ENCODE results near the gene PXDN.

PXDN gene, protein sequence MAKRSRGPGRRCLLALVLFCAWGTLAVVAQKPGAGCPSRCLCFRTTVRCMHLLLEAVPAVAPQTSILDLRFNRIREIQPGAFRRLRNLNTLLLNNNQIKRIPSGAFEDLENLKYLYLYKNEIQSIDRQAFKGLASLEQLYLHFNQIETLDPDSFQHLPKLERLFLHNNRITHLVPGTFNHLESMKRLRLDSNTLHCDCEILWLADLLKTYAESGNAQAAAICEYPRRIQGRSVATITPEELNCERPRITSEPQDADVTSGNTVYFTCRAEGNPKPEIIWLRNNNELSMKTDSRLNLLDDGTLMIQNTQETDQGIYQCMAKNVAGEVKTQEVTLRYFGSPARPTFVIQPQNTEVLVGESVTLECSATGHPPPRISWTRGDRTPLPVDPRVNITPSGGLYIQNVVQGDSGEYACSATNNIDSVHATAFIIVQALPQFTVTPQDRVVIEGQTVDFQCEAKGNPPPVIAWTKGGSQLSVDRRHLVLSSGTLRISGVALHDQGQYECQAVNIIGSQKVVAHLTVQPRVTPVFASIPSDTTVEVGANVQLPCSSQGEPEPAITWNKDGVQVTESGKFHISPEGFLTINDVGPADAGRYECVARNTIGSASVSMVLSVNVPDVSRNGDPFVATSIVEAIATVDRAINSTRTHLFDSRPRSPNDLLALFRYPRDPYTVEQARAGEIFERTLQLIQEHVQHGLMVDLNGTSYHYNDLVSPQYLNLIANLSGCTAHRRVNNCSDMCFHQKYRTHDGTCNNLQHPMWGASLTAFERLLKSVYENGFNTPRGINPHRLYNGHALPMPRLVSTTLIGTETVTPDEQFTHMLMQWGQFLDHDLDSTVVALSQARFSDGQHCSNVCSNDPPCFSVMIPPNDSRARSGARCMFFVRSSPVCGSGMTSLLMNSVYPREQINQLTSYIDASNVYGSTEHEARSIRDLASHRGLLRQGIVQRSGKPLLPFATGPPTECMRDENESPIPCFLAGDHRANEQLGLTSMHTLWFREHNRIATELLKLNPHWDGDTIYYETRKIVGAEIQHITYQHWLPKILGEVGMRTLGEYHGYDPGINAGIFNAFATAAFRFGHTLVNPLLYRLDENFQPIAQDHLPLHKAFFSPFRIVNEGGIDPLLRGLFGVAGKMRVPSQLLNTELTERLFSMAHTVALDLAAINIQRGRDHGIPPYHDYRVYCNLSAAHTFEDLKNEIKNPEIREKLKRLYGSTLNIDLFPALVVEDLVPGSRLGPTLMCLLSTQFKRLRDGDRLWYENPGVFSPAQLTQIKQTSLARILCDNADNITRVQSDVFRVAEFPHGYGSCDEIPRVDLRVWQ (N-terminal part only)

DNA sequence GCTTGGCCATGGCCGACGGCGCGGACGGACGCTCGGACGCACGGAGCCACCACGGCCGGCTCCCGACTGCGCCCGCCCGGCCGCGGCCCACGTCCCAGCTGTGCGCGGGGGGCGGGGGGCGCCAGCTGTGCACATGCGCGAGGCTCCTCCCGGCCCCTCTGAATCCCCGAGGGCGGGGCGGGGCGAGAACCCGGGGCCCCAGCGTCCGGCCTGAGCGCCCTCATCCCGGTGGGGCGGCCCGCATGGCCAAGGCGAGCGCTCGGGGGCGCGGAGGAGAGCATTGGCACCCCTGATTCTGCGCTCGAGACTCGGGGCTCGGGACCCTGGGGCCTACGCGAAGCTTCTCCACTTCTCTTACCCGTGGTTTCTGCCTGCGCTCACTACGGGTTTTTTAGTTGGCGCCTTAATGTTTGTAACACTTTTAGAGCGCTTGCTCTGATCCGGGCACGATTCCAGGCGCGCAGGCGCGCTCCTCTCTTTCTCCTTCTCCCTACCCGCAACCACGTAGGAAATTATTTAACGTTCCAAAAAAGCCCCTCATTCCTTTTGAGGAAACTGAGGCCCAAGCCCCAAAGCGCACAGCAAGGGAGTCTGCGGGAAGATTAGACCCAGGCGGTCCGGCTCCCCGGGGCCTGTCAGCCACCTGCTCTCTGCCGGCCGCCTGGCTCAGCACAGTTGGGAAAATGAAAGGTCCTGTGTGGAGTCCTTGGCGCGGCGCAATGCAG lies at the start of gene PXDN:
Gene PXDN, minus strand, starts transcription at position 70 of the 725 bp plus-strand sequence. Its CDS starts 60 bp downstream, at position 10.
- DNase-seq (ENCODE audit: low read depth), result no peak
- peak within 1 kb of the TSS; percentile 68 for H3K4me3 ChIP-seq (ENCODE audit: low read length)
- TF ChIP-seq, protein P1, sequence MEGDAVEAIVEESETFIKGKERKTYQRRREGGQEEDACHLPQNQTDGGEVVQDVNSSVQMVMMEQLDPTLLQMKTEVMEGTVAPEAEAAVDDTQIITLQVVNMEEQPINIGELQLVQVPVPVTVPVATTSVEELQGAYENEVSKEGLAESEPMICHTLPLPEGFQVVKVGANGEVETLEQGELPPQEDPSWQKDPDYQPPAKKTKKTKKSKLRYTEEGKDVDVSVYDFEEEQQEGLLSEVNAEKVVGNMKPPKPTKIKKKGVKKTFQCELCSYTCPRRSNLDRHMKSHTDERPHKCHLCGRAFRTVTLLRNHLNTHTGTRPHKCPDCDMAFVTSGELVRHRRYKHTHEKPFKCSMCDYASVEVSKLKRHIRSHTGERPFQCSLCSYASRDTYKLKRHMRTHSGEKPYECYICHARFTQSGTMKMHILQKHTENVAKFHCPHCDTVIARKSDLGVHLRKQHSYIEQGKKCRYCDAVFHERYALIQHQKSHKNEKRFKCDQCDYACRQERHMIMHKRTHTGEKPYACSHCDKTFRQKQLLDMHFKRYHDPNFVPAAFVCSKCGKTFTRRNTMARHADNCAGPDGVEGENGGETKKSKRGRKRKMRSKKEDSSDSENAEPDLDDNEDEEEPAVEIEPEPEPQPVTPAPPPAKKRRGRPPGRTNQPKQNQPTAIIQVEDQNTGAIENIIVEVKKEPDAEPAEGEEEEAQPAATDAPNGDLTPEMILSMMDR (conservative IDR thresholded peaks at IDR 0.05; ENCODE audit: low read depth, low read length), result no peak

DNA sequence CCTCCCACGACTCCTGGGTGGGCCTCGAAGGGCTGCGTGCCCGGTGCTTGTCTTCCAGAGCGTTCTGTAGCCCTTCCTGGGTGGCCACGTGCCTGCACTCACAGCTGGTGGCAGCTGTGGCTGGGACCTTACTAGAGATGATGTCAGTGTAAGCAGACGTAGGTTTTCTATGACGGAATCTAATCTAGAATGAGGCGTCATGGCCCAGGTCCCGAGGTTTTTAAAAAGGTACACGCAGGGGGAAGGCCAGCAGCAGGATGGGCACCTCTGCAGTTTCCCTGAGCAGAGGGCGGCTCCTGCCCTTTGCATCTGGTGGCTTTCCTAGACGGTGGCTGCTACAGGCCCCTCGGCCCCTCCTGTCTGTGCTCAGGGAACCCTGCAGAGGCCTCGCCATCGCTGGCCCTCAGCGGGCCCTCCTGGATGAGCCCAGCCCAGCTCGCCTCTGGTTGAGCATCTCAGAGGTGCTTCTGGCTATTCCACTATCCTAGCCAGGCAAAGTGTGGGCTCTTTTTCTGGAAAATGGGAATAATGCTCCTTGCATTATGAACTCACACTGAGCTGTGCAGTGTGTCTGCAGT lies 49.6 kb upstream of the PXDN start:
- H3K4me3 ChIP-seq (ENCODE audit: low read length), result no peak overlapping the region
- DNase-seq (ENCODE audit: low read depth), result no peak
- TF ChIP-seq, protein P1 (conservative IDR thresholded peaks at IDR 0.05; ENCODE audit: low read depth, low read length), result no peak

DNA sequence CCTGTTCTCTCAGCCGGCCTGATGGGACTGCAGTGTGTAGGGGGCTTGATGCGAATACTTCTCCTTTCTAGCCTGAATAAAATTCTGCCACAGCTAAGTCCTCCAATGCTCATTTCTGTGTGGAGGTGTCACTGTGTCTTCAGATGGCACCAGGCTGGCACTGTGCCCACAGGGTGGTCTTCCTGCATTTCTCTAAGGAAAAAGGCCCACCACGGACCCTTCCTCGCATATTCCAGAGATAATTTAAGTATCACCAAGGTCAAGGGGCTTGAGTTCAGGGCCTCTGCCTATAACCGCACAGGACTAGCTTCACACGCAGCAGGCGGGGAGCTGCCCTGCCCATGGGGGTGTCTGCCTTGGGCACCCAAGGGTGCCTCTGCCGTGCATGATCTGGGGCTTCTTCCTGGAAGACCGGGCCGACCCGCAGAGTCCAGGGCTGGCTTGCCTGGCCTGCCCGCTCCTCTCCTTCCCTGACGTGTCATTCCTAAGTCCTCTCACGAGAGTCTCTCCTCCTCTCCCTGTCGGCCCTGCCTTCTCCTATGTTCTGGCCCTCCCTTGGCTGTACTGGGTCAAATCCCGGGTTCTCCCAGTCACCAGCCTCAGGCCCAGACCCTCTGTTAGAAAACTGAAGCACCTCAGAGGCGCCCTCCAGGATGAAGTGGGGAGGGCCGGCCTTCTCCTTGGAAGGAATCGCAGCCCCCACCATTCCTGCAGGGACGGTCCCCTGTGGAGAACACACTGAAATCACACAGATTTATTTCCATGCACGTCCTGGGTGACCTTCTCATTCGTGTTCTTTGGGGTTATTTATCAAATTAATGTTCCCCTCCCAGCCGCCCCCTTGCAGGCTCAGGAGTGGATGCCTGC lies 48.9 kb upstream of the PXDN start:
- no peak for DNase-seq (ENCODE audit: low read depth)
- no peak overlapping the region for H3K4me3 ChIP-seq (ENCODE audit: low read length)
- TF ChIP-seq, protein P1 (conservative IDR thresholded peaks at IDR 0.05; ENCODE audit: low read depth, low read length), result no peak

DNA sequence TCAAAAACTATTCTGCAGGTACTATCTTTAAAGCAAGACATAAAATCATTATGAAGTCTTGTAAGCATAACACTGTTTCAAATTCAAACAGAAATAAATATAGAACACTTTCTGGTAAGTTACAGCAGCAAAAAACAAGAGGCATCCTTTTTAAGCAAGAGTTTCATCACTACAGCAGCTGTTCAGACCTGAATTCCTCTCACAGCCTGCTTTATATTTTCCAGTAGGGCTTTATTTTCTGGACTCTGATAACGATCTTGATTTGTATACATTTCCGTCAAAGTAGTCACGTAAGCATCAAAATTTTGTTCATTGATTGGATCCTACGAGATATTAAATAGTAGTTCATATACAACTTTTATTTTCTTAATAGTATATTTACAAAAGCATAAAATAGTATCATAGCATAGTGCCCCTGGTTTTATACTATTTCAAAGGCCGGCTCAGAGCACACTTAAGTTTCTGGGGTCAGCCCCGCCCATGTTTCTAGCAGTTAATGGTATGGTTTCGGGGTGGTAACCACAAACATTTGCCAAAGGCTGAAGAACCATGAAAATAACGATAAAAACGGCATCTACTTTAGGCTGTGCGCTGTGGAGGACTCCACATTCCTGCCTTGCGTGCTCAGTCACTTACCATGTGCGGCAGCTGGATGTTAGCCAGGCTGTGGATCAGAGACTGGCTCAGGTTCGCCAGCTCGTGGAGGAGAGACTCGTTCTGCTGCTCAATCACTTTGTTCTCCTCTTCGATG lies 47.5 kb upstream of the PXDN start:
- TF ChIP-seq, protein P1 (conservative IDR thresholded peaks at IDR 0.05; ENCODE audit: low read depth, low read length), result no peak
- H3K4me3 ChIP-seq (ENCODE audit: low read length), result no peak overlapping the region
- DNase-seq (ENCODE audit: low read depth), result peak; percentile 63

DNA sequence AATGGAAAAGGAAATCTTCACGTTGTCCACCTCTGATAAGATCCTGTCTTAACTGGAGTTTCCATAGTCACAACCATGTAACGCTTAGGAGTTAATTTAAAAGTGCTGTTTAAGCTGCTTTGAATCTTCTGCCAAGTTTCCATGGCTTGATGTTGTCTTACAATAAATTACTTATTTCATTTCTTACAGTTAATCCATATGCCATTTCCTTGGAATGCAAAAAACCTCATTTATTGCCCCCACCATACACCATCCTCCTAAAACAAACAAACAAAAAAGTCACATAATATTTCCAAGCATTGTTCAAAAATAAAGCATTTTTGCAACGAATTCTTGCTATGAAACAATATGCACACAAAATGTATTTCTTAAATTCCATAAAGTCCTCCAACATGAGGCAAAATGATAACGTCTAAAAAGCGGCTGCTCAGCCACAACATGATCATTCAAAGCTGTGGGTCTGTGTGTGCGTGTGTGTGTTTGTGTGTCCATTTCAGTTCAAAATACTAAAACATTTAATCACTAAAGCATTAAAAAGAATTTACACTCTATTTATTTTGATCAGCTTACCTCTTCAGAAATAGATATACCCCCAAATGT lies 46.8 kb upstream of the PXDN start:
- DNase-seq (ENCODE audit: low read depth), result no peak
- TF ChIP-seq, protein P1 (conservative IDR thresholded peaks at IDR 0.05; ENCODE audit: low read depth, low read length), result no peak
- no peak overlapping the region for H3K4me3 ChIP-seq (ENCODE audit: low read length)
